Measurements from ENCODE around the gene SEL1L2. TPM values are rescaled to one million over a fixed set of nuclear protein-coding genes. Genes with fewer than 3 reads are reported as not detected.
A peak's percentile ranks its signal among the peaks of the same experiment; 100 is the strongest.

Gene SEL1L2
- total and polyA plus RNA-seq, 9 of the 15 experiments (the other 6 are each of a cell fraction or from before 2014, with no cell fraction given), result not detected

GRCh38 chr20:13928901-13929300 is 61.5 kb downstream of the SEL1L2 start (continued):
- TF ChIP-seq ZNF785 (CRISPR knock-in tag; IDR thresholded peaks at IDR 0.05) (no peak), ZNF79 (CRISPR knock-in tag; IDR thresholded peaks at IDR 0.05; ENCODE audit: low read depth) (no peak), ZNF165 (CRISPR knock-in tag; IDR thresholded peaks at IDR 0.05; ENCODE audit: borderline replicate concordance) (no peak), ZNF707 (CRISPR knock-in tag; conservative IDR thresholded peaks at IDR 0.05) (no peak), NCOR1 (IDR thresholded peaks at IDR 0.05) (no peak), FOXJ2 (tag; IDR thresholded peaks at IDR 0.05) (no peak), SAP30 (IDR thresholded peaks at IDR 0.05; ENCODE audit: borderline replicate concordance, insufficient read depth, low read depth, low read length, poor library complexity, severe bottlenecking) (no peak), BCLAF1 (IDR thresholded peaks at IDR 0.05; ENCODE audit: borderline replicate concordance in 1 of 2, control insufficient read depth in 1 of 2, low read depth in 2 of 2, low read length in 1 of 2) (no peak)

GRCh38 chr20:13927171-13927570 is 63.2 kb downstream of the SEL1L2 start:
- no peak for FAIRE-seq
- no peak for TF ChIP-seq ARID2 (IDR thresholded peaks at IDR 0.05)
- no peak for TF ChIP-seq CREB5 (CRISPR knock-in tag; IDR thresholded peaks at IDR 0.05)
- TF ChIP-seq ZMIZ1 (IDR thresholded peaks at IDR 0.05; ENCODE audit: low read depth in 2 of 2, low read length in 2 of 2), result no peak
- TF ChIP-seq CCAR2 (IDR thresholded peaks at IDR 0.05; ENCODE audit: low read depth, low read length), result no peak
- TF ChIP-seq CBX3 (IDR thresholded peaks at IDR 0.05; ENCODE audit: borderline replicate concordance in 1 of 2, low read length in 2 of 2), result no peak
- TF ChIP-seq NFRKB (IDR thresholded peaks at IDR 0.05; ENCODE audit: low read depth), result no peak

More at GRCh38 chr20:13927171-13927570, 63.2 kb downstream of the SEL1L2 start:
- Histone ChIP-seq H3K4me1 (replicated peaks in 1 of 2; ENCODE audit: control insufficient read depth in 2 of 2, insufficient read depth in 2 of 2, low read length in 2 of 2) (no peaks in the 10 kb centered on the region; a peak in 2 of 5 replicates), H3K4me2 (ENCODE audit: insufficient read depth, low read length) (no peak overlapping the region), H4K20me1 (replicated peaks; ENCODE audit: control insufficient read depth, insufficient read depth, low read length) (no peaks in the 10 kb centered on the region), H3K4me3 (no peak overlapping the region), H3K9ac (ENCODE audit: insufficient read depth in 1 of 2, low read depth in 2 of 2, low read length in 2 of 2) (no peak overlapping the region), H2AFZ (ENCODE audit: low read depth, low read length) (peak overlapping the region; percentile 82; the same call in 1 of the 2 replicates), H3K27ac (ENCODE audit: extremely low read depth, low read depth, low read length) (no peak overlapping the region), H3K9me1 (ENCODE audit: control insufficient read depth, insufficient read depth, low read length) (no peaks in the 10 kb centered on the region), H3K79me2 (ENCODE audit: control insufficient read depth, insufficient read depth, low read length) (no peaks in the 10 kb centered on the region), H3K36me3 (ENCODE audit: control insufficient read depth, insufficient read depth, low read length) (no peaks in the 10 kb centered on the region), H3K27me3 (ENCODE audit: control insufficient read depth in 2 of 2, insufficient read depth in 2 of 2, low read length in 2 of 2) (no peaks in the 10 kb centered on the region), H3K9me3 (replicated peaks; ENCODE audit: control insufficient read depth, insufficient read depth, low read depth, low read length) (no peaks in the 10 kb centered on the region)
- POLR2A ChIA-PET, result no interaction called here
- intact Hi-C loops (cut with micrococcal nuclease), result no loop called here
- in situ Hi-C loops (cut with MboI), result no loop called here
- ATAC-seq (no peak), DNase-seq (ENCODE audit: extremely low read depth in 1 of 4, low spot score in 3 of 4) (no peak)
- CTCF ChIA-PET (ENCODE audit: low intra/inter-chr PET ratio), result no interaction called here
- 35% methylated on average over 2 of the region's 2 CpGs for WGBS (ENCODE audit: insufficient coverage, low coverage, missing lambda C conversion rate)
- no TSS peak for BruUV-seq (replicated peaks)

Data from K562 (cell line).